OCI-M2 (cell line): ENCODE results near the gene FRMD1.

ENCODE experiments used
- DNase-seq: peaks from one replicate; lab custom pipeline; 2025; ENCODE audit not compliant: unreplicated experiment; lab: John Stamatoyannopoulos, UW

The FRMD1 gene

DNA sequence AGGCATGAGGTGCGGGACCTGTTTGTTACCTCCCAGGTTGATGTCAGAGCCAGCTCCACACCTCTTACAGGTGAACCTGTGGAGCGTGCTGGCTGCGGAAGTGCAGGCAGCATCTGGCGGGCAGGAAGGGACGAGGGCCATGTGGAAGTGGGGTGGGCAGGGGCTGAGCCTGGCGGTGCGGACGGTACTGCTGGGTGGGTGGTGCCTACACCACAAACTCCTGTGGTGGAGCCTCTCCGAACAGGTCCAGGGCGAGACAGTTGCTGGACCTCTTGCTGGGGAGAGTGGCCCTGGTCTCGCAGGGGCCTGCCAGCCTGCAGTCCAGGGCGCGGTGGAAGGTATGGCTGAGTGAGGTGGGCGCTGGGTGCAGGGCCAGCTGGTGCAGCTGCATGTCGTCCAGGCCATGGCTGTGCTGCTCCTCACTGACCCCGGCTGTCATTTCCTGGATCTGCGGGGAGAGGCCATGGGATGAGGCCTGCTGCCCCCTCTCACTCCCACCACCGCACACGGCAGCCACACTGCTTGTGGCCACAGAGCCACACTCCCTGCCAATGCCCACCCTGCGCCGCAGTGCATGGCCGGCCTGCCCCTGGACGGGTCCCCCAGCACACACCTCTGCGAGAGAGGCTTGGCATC is 22.0 kb downstream of the FRMD1 start:
- DNase-seq: no peak

DNA sequence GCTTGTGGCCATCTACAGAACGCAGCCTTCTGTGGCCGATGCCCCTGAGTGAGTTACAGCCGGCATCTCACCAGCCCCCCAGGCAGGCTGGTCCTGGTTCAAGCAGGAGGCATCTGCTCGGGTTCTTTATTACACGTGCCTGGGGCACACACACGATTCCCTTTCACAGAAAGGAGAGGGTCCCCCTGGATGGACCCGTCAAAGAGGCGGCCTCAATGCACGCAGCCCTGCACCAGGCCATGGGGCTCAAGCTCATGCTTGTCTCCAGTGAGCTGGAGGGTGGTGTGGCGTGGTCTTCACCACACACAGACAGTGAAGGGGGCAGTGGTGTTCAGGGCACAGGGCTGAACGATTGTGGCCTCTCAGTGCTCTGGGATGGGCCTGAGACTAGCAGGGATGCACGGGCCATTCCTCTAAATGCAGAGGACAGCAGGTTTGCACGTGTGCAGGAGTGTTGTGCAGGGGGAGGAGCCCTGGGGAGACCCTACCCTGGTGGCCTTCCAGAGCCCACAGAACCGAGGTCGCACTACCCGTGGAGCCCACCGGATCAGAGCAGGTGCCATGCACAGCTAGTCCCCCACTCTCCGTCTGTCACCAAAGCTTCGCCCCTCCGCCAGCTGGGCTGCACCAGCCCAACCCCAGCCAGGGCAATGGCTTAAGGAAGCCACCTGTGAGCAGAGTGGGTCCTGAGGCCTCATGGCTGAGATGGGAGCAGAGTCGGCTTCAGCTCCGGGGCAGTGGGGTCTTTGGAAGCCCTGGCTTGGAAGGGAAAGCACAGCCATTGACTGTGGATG is 23.1 kb downstream of the FRMD1 start:
- DNase-seq: no peak

DNA sequence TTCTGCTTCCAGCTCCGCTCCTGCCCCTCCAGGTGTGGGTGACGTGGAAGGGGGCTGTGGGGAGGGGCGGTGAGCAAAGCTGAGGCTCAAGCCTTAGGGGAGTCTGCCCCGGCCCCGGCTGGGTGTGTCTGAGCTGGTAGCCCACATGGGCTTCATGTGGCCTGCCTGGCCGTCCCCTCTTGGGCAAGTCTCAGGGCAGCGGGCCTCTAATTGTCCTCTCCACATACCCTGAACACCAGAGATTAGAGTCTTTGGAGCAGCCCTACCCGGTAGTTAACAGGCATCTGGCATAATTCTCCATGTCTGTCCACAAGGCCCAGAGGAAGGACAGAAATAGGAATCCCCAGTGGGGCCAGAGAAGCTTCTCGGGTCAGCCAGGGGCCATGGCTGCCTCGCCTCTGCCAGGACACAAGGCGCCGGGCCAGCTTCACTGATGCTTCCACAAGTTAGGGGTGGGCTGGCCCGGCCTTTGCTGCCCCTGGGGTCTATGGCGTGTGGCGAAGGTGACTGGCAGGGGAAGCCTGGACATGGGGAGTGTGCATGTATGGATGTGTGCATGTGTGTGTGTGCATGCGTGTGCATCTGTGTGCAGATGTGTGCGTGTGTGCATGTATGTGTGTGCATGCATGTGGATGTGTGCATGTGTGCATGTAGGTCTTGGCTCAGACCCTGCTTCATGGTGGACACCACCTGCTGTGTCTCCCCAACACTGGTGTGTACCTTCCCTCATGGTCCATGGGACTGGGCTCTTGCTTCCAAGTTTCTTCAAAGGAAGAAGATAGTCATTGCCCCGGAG is 24.0 kb downstream of the FRMD1 start:
- DNase-seq: no peak

DNA sequence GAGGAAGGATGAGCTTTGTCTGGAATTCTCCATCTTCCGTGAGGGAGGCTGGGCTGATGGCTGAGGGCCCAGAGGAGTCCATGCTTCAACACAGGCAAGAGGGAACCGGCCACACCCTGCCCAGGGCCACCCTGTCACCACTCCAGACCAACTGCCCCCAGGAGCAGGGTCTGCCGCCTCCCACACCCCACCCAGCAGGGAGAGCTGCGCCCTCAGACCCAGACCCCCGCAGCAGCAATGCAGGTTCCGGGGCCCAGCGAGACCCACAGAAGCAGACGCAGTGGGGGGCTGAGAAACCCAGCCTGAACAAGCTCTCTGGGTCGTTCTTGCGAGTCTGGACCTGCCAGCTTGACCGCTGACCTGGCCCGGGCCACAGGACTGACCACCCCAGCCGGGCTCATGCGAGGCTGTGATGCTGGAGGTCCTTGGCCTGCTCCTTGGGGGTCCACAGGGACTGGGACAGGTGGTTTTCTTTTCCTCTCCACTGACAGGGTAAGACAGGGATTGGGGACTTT is 25.0 kb downstream of the FRMD1 start:
- DNase-seq: no peak

DNA sequence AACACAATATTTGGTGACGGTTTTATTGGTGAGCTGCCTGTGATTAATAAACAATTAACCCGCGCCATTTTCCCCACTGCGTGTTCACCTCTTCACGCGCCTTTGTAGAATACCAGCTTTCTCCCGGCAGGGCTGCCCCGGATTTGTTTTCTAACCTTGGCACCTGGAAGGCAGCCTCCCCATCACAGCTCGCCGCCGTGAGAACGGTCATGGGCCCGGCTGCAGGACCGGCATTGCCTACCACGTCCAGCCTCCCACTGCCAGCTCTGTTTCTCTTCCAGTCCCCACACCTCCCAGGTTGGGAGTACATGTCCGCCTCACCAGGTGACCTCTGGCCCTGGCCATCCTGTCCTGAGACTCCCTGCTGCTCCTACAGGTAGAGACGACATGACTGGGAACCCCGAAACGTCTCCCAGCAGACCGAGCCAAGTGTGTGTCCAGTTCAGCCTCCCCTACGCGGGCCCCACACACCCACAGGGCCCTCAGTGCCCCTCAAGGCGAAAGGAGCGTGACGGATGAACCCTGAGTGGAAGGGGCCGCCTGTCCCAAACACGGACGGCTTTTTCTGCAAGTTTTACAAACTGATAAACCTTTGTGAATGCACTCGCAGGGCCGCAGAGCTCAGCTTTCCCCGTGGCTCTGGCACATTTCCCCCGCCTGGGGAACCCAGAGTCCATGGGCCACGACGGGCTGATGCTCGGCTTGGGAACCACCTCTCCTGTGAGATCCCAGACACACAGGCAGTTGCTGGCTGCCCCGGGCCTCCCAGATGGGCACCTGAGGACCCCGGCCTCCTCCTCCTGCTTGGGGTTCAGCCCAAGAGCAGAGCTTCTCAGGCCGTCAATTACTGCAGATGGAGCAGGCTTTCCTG is 25.7 kb downstream of the FRMD1 start:
- DNase-seq: no peak

DNA sequence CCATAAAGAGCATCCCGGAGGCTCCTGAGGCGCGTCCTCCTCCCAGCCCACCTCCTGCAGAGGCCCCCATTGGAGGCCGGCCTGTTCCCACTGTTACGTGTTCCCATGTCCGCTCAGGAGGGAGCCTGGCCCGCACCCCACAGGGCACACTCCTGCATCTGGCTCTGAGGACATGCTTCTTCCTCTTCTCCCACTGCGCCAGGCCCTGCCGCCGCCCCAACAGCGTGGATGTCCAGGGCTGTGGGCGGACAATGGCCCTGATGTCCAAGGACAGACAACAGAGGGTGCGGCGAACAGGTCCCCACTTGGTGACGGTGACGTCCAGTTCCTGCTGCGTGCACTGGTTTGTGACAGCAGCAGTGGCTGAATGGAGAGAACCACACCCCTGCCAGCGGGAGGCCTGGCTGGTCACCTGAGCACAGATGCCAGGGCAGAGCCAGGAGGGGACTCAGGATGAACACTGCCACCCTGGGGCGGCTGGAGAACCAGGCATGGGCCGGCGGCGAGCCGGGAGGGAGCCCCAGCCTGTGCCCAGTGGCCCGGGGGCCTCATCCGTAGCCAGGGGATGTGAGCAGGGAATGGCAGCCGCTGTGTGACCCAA is 26.6 kb downstream of the FRMD1 start:
- no peak for DNase-seq

DNA sequence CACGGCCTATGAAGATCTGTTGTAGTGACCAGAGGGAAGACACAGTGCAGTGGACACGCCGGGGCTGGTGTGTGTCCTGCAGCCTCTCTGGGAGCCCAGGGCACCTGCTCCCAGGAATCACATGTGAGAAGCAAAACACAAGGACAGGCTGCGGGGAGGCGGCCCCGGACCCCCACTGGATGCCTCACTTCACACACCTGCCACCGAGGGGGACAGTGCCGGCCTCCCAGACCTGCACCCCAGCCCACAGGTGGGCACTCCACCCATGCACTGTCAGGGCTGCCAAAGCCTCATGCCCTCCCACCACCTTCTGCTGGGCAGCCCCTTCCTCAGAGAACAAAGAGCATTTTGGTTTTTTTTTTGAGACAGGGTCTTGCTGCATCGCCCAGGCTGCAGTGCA is 27.4 kb downstream of the FRMD1 start:
- no peak for DNase-seq

DNA sequence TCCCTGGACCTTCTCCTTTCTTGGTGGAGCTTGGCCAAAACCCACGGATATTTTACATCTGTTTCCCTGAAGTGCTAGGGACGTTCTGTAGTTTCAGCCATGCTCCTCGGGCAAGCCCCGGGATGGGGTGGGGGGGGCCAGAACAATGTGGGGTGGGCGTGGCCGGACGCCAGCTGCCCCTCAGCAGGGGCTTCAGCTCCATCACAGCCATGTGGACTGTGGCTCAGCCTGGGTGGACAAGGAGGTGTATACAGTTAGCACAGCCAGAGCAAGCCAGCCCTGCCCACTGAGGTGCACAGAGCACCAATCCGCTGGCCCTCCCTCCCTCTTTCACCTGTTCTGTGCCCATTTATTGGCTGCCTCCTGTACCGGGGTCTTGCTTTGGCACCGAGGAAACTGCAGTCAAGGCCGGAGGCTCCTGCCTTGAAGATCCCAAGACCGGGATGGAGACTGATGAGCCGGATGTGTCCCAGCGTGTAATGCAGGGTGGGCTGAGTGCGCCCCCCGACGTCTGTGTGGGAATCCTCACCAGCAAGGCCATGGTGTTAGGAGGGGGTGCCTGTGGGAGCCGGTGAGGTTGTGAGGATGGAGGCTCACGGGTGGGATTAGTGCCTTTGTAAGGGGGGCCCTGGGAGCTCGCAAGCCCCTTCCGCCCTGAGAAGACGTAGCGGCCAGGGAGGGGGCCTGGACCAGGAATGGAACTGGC is 28.0 kb downstream of the FRMD1 start:
- DNase-seq: no peak

DNA sequence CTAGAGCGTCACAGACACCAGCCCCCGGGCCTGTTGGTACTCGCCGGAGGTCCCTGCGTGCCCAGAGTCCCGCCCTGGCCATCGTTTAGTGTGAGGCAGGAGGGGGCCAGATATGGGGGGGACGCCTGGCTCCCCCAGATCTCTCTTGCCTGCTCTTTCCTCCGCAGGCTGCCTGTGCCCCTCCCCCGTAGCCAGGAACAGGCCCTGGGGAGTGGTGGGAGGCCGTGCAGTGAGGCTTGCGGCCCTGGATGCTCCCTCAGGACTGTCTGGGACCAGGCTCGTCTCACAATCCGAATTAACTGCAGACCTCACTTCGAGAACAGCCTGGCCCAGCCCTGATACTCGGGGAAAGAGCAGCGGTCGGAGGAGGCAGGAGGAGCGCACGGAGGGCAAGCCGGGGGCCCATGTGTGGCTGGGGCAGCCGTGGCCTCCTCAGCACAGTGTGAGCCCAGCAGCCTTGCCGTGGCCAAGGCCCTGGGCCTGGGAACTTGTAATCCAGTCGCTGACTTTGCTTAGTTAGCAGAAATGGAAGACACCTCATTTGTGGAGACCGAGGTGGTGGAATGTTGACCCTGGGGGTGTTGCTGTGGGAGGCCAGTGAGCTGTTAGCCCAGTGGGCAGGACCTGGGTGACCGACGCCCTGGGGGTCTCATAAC is 28.7 kb downstream of the FRMD1 start:
- DNase-seq: no peak

DNA sequence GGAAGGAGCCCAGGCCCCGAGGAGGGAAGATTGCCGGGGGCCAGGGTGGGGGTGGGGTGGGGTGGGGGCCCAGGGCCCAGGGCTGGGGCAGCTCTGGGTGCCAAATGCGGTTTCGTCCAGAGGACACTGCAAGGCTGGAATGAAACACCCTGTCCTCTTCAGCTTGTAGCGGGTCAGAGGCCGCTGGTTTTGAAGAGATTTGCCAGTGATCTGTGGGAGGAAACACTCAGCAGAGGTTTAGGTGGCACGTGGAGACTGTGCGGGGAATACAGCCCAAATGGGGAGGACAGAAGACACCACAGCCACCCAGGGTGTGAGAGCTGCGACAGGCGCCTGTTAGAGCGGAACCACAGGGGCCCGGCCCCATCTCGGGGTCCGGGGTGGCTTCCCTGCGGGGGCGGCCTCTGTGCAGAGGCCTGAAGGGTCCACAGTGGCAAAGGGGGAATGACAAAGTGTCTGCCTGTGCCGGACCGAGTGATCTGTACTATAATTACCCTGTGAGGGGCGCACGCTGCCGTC is 29.2 kb downstream of the FRMD1 start:
- no peak for DNase-seq

DNA sequence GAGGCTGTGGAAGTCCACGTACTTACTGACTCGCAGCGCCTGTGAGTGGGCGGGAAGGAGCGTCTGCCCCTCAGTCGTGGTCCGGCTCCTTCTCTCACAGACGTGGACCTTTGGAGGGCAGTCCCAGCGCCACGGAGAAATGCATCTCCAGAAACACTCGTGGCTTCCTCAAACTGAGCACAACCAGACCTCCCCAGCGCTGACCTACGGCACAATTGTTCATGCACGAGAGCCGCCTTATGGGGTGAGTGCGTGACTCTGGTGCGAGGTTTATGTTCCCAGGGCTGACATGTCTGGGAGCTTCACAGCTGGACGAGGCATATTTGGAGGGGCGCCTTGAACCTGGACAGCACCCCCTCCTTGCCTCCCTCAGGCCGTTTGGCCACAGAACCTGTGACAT is 29.7 kb downstream of the FRMD1 start:
- DNase-seq: no peak

DNA sequence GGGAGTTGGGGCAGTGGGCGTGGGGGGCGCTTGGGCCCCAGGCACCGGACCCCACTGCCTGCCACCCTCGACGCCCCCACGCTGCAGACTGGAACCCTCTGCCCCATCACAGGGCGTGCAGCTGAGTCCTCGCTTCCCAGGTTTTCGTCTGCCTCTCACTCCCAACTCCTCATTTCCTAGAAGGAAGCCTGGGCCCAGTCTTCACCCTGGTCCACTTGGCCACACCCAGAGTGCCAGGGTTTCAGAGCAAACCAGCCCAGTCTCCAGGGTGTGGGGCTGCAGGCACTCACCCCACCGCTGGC is 30.3 kb downstream of the FRMD1 start:
- no peak for DNase-seq

DNA sequence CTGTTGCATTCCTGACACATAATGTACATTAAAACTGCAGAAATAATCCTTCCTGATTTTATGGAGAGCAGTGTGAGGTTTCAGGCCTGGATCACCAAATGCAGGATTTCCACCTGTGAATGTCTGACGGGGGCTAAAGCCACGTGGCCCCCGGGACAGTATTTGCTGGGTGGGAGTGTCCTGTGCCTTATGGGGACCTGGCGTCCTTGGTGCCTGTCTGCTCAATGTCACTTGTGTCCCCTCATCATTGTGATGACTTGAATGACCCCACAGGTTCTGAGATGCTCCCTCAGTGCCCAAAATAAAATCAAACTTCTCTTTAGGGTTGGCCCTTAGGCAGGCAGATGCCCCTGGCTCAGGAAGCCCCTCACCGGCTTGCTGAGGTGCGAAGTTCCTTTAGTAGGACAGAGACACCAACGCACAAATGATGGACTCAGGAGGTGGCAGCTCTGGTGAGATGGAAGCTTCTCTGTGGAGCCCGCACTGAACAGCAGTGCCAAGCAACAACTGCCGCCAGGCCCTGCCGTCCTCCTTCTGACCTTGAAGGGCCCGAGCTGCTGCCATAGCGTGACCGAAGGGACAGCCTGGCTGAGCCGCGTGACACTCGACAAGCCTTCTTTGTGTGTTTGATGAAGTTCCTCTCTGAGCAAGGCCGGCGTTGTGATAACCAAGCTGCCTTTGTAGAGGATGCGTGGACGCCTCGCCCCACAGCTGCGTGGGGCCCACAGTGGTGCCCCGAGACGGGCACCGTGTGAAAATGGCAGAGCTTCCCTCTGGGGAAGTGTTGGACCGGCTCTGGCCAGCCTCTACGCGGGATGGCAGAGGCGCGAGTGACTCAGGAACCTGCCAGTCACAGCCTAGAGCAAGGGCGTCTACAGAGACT is 30.9 kb downstream of the FRMD1 start:
- no peak for DNase-seq

DNA sequence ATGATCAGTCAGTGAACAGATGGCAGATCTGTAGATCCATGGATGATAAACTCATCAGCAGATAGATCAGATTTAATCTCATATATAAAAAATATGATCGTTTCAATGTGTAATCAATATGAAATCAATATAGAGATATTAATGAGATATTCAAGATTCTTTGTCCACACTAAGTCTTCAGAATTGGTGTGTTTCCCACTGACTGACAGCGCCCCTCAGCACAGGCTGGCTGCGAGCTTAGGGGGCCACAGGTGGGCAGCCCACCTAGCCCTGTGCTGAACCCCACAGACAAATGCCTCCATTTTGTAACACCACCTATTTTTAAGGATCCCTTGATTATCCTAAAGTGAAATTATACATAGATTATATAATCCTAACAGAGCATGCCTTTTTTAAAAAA is 32.3 kb downstream of the FRMD1 start:
- no peak for DNase-seq

DNA sequence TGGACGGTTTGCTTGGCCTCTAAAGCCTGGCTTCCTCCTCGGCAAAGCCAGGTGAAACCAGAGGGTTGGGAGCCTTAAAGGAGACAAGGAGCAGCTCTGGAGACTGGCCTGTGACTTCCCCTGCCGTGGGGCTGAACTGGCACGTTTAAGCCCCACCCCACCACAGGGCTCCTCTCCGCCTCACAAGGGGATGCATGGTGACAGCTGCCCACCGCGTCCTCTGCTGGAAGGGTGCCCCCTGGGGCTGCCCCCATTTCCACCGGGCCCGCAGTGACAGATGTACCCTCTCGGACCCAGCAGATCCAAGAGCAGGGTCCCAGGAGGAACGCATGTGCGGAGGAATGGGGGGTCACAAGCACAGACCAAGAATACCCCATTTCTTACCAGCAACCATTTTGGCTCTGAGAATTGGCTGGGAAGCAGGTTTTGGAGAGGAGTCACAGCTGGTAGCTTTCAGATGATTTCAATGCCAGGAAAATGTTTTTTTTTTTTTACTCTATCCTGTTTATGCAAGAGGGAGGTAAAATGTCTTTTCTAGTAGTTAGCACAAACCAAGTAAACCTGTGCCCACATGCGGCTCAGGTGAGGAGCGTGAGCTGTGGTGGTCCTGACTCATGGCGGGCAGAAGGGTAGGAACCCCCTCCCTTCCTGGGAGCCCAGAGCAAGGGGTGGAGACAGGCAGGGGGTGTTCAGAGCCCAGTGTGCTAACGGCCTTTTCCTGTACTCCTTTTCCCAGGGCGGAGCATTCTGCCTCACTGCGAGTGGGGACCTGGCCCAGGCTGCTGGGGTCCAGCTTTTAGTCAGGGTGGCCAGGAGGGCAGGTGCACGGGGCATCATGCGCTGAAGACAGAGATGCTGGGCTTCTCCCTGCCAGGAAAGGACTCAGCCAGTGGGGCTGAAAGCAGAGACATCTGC is 33.0 kb downstream of the FRMD1 start:
- DNase-seq: no peak

DNA sequence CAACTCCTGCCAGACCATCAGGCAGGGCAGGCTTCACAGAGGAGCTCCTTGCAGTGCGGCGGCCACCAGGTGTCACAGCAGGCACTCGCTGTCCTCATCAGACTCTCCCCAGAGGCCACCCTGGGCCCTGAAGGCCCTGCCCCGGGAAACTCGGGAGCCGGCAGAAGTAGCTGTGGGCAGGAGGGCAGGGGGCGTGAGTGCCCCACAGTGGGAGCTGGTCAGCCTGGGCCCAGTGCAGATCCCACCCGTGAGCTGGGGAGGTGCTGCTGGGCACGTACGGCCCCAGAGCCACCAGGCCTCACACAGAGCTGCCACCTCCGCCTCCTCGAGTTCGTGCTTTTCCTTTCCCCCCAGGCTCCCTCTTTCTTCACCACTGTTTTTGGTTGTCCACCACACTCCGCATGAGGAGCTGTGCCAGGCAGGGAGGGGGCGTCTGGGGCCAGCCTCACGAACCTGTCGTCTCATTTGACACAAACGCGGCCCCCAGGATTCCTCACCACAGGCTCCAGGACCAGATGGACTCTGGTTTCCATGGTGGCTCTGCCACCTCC is 33.8 kb downstream of the FRMD1 start:
- DNase-seq: no peak

DNA sequence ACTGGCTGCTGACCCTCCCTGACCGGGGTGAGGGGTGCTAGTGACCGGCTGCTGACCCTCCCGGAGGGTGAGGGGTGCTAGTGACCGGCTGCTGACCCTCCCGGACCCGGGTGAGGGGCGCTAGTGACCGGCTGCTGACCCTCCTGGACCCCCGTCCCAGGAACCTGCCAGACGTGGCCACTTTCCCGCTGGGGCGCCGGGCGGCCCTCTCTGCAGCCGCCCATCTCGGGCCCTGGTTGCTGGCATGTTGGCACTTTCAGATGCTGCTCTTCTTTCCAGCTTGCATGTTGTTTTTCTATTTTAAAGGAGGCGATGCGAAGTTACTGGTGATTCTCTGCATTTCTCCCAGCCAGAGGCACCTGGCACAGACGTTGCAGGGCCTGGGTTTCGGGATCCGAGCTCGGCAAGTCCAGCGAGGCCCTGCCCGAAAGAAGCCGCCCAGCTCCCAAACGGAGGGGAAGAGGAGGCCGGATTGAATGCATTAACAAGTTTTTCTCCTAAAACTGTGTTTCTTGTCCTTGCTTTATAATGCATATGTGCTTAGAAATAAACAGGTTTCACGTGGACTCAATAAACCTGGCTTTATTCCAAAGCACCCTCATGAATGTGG is 34.4 kb downstream of the FRMD1 start:
- DNase-seq: no peak
